ENCODE results near the gene DAAM2.

The DAAM2 gene

DNA sequence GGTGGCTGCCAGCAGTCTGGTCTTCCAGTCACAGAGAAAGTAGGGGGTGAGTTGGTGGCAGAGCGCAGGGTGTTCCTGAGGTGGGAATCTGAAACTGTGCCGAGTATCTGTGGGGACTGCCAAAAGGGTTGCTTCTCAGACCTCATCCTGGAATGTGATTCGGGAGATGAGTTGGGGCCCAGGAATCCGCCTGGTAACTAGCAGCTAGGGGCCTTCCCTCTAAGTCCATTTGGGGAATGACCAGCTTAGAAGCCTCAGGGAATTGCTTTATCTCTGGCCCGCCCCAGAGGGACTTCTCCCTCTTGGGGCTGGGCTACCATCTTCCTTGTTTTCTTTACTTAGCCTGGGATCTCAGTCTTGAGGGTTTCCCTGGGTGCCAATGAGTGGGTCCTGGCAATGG lies 92.5 kb downstream of the DAAM2 start:
- Histone ChIP-seq H3K4me1 (ENCODE audit: control insufficient read depth, insufficient read depth, low read length) (peaks cover 5% of the 10 kb centered on the region), H3K9me3 (ENCODE audit: control insufficient read depth, low read length) (no peaks in the 10 kb centered on the region), H3K4me3 (ENCODE audit: low read length) (no peak overlapping the region), H3K27me3 (ENCODE audit: control insufficient read depth, insufficient read depth, low read length) (peaks cover 8% of the 10 kb centered on the region), H3K9ac (ENCODE audit: low read length) (no peak overlapping the region), H3K36me3 (ENCODE audit: control insufficient read depth, insufficient read depth, low read length) (no peaks in the 10 kb centered on the region)

DNA sequence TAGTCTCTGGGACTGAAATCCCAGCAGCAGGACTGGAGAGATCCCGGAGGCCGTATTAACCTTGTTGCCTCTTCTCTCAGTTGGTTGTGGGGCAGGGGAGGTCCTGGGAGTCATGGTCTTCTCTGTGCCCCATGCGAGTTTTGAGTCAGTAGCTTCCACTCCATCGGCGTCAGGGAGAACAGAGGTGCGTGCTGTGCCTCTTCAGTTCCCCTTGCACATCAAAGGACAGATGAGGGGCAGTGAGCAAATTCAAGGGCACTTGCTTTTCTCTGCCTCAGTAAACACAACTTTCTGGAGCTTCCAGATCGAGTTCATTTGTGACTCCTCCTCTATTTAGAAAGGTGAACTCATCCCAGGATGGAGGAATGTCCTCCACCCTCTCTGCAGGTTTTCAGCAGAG lies 93.5 kb downstream of the DAAM2 start:
- no peaks in the 10 kb centered on the region for H3K36me3 ChIP-seq (ENCODE audit: control insufficient read depth, insufficient read depth, low read length)
- peaks cover 8% of the 10 kb centered on the region for H3K27me3 ChIP-seq (ENCODE audit: control insufficient read depth, insufficient read depth, low read length)

DNA sequence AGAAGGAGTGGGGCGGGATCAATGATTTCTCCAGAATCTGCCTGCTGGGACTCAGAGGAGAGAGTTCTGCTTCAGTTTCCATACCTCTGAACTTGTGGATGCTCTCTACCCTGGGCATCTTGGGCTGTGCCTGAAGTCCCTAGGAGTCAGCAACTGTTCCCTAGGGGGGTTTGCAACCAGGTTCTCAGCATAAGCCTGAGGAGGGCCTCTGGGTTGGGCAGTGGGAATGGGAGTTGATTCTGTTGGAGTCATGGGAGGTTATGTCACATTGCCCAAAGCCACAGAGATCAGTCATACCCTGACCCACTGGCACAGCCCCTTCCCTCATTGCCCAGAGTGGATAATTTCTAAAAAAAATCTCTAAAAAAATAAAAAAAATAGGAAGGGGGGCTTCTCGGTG lies 94.7 kb downstream of the DAAM2 start:
- Histone ChIP-seq H3K4me3 (ENCODE audit: low read length) (no peak overlapping the region), H3K9ac (ENCODE audit: low read length) (no peak overlapping the region), H3K27me3 (ENCODE audit: control insufficient read depth, insufficient read depth, low read length) (peaks cover 8% of the 10 kb centered on the region), H3K4me1 (ENCODE audit: control insufficient read depth, insufficient read depth, low read length) (peaks cover 5% of the 10 kb centered on the region), H3K9me3 (ENCODE audit: control insufficient read depth, low read length) (no peaks in the 10 kb centered on the region), H3K36me3 (ENCODE audit: control insufficient read depth, insufficient read depth, low read length) (no peaks in the 10 kb centered on the region)

More for the DNA sequence above, 93.5 kb downstream of the DAAM2 start:
- no peaks in the 10 kb centered on the region for H3K9me3 ChIP-seq (ENCODE audit: control insufficient read depth, low read length)
- no peak overlapping the region for H3K4me3 ChIP-seq (ENCODE audit: low read length)
- no peak overlapping the region for H3K9ac ChIP-seq (ENCODE audit: low read length)
- H3K4me1 ChIP-seq (ENCODE audit: control insufficient read depth, insufficient read depth, low read length), result peaks cover 5% of the 10 kb centered on the region

DNA sequence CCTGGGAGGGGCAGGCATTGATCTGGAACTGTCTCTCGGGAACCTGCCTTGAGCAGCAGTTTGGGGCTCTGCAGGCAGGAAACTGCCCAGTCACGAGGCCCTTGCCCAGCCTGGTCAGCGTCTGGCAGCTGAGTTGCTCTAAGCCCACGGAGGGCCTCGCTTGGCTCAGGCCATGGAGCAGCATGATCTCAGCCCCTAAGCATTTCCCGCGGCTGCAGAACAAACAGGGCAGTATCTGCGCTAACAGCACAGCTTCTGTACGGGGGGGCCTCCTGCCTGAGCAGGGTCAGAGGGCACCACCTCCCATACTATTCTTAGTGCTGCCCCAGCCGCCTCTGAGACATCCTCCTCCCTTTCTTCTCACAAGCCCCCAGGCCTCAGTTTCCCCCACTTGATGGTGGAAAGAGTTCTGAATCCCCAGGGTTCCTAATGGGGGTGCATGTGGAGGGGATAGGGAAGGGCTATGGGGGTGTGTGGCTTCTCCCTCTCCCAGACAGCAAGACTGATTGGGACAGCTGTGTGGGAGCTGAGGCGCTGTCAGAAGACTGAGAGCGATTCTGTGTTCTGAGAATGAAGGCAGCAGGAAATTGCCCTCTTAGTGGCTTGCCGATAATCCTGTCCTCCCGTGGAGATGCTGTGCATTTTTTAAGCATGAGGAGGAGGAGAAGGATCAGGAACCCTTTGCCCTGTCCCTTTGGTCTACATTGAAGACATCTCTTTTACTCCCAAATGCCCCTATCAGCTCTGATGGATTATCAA lies 95.7 kb downstream of the DAAM2 start:
- Histone ChIP-seq H3K36me3 (ENCODE audit: control insufficient read depth, insufficient read depth, low read length) (no peaks in the 10 kb centered on the region), H3K9ac (ENCODE audit: low read length) (no peak overlapping the region), H3K4me1 (ENCODE audit: control insufficient read depth, insufficient read depth, low read length) (no peaks in the 10 kb centered on the region), H3K27me3 (ENCODE audit: control insufficient read depth, insufficient read depth, low read length) (peaks cover 8% of the 10 kb centered on the region), H3K4me3 (ENCODE audit: low read length) (no peak overlapping the region), H3K9me3 (ENCODE audit: control insufficient read depth, low read length) (no peaks in the 10 kb centered on the region)

DNA sequence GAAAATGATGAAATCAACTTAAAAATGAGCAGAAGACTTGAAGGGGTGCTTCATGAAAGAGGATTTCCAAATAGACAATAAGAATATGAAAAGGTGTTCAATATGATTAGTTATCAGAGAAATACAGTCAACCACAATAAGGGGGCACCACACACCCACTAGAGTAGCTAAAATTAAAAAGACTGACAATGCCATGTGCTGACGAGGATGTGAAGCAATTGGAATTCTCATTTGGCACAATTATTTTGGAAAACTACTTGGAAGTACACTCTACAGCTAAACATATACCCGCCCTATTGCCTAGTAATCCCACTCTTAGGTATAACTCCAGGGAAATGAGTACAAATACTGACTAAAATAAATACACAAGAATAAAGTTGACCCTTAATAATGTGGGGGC lies 97.1 kb downstream of the DAAM2 start:
- no peak overlapping the region for H3K9ac ChIP-seq (ENCODE audit: low read length)
- H3K27me3 ChIP-seq (ENCODE audit: control insufficient read depth, insufficient read depth, low read length), result peaks cover 8% of the 10 kb centered on the region
- no peaks in the 10 kb centered on the region for H3K9me3 ChIP-seq (ENCODE audit: control insufficient read depth, low read length)
- H3K4me3 ChIP-seq (ENCODE audit: low read length), result no peak overlapping the region
- no peaks in the 10 kb centered on the region for H3K36me3 ChIP-seq (ENCODE audit: control insufficient read depth, insufficient read depth, low read length)
- no peaks in the 10 kb centered on the region for H3K4me1 ChIP-seq (ENCODE audit: control insufficient read depth, insufficient read depth, low read length)

DNA sequence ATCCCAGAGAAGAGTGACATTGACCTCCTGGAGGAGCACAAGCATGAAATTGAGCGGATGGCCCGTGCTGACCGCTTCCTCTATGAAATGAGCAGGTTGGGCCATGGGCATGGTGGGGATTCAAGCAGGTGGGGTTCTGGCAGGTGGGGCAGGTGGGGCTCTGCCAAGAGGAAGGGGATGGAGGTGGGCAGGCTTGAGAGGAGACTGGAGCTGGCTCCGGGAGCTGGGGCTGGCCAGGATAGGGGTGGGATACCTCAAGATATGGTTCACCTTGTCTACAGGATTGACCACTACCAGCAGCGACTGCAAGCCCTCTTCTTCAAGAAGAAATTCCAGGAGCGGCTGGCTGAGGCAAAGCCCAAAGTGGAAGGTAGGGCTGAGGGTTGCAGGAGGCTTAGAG lies 99.2 kb downstream of the DAAM2 start:
- Histone ChIP-seq H3K4me1 (ENCODE audit: control insufficient read depth, insufficient read depth, low read length) (no peaks in the 10 kb centered on the region), H3K27me3 (ENCODE audit: control insufficient read depth, insufficient read depth, low read length) (peaks cover 8% of the 10 kb centered on the region)

DNA sequence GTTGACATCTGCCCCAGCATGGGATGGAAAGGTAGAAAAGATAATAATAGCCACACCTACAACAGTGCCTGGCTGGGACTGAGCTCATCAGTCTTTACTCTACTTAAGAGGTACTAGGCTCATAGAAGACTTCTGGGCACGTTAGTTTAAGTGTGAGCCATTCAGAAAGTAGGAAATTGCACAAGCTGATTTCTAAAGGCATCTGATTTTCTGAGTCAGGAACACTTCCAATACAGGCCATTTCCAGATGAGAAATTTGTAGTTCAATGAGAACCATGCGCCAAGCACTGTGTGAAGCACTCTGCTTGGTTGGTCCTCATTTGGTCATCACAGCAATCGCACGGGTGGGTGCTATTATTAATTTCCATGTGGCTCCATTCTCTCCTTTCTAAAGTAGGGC lies 99.8 kb downstream of the DAAM2 start:
- H3K4me3 ChIP-seq (ENCODE audit: low read length), result no peak overlapping the region
- H3K9me3 ChIP-seq (ENCODE audit: control insufficient read depth, low read length), result no peaks in the 10 kb centered on the region
- H3K4me1 ChIP-seq (ENCODE audit: control insufficient read depth, insufficient read depth, low read length), result no peaks in the 10 kb centered on the region
- no peaks in the 10 kb centered on the region for H3K36me3 ChIP-seq (ENCODE audit: control insufficient read depth, insufficient read depth, low read length)
- no peak overlapping the region for H3K9ac ChIP-seq (ENCODE audit: low read length)
- peaks cover 5% of the 10 kb centered on the region for H3K27me3 ChIP-seq (ENCODE audit: control insufficient read depth, insufficient read depth, low read length)

More for the DNA sequence above, 99.2 kb downstream of the DAAM2 start:
- H3K36me3 ChIP-seq (ENCODE audit: control insufficient read depth, insufficient read depth, low read length), result no peaks in the 10 kb centered on the region
- H3K4me3 ChIP-seq (ENCODE audit: low read length), result no peak overlapping the region
- no peaks in the 10 kb centered on the region for H3K9me3 ChIP-seq (ENCODE audit: control insufficient read depth, low read length)
- H3K9ac ChIP-seq (ENCODE audit: low read length), result no peak overlapping the region

DNA sequence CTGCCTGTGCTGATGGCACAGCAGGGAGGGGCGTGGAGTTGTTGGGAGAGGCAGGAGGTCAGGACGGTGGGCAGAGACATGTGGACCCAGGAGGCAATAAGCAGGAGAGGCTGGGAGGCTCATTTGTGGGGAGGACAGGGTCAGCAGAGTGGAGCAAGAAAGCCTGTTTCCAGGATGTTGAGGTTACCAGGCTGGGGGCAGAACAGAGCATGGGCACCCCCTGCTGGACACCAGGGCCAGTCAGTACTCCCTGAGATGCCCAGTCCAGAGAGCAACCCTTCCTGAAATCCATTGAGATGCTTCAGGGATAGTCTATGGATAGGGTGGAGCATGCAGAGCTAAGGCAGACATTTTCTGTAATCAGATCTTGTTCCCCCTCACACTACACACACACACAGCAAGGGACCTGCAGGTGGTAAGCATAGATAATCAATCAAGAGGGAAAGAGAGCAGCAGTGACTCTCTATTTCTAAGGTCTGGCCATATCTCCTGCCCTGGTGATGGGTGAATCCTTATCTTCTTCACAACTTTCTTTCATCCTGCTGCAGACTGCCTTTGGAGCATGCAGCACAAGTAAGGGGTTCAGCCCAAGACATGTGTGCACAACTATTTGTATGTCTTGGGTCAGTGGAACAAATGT lies 100.4 kb downstream of the DAAM2 start:
- Histone ChIP-seq H3K4me3 (ENCODE audit: low read length) (no peak overlapping the region), H3K9ac (ENCODE audit: low read length) (no peak overlapping the region), H3K27me3 (ENCODE audit: control insufficient read depth, insufficient read depth, low read length) (peaks cover 5% of the 10 kb centered on the region), H3K9me3 (ENCODE audit: control insufficient read depth, low read length) (no peaks in the 10 kb centered on the region), H3K4me1 (ENCODE audit: control insufficient read depth, insufficient read depth, low read length) (no peaks in the 10 kb centered on the region), H3K36me3 (ENCODE audit: control insufficient read depth, insufficient read depth, low read length) (no peaks in the 10 kb centered on the region)

DNA sequence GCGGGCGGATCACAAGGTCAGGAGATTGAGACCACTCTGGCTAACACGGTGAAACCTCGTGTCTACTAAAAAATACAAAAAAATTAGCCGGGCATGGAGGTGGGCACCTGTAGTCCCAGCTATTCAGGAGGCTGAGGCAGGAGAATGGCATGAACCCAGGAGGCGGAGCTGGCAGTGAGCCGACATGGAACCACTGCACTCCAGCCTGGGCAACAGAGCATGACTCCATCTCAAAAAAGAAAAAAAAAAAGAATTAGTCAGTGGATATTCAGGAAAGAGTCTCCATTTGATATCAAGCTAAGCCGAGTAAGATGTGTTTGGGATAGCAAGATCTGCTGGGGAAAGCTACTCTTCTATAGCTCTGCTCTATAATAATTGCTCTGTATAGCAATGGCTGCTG lies 101.1 kb downstream of the DAAM2 start:
- H3K4me3 ChIP-seq (ENCODE audit: low read length), result no peak overlapping the region
- H3K9ac ChIP-seq (ENCODE audit: low read length), result no peak overlapping the region
- peaks cover 5% of the 10 kb centered on the region for H3K27me3 ChIP-seq (ENCODE audit: control insufficient read depth, insufficient read depth, low read length)
- no peaks in the 10 kb centered on the region for H3K4me1 ChIP-seq (ENCODE audit: control insufficient read depth, insufficient read depth, low read length)
- no peaks in the 10 kb centered on the region for H3K36me3 ChIP-seq (ENCODE audit: control insufficient read depth, insufficient read depth, low read length)
- H3K9me3 ChIP-seq (ENCODE audit: control insufficient read depth, low read length), result no peaks in the 10 kb centered on the region

DNA sequence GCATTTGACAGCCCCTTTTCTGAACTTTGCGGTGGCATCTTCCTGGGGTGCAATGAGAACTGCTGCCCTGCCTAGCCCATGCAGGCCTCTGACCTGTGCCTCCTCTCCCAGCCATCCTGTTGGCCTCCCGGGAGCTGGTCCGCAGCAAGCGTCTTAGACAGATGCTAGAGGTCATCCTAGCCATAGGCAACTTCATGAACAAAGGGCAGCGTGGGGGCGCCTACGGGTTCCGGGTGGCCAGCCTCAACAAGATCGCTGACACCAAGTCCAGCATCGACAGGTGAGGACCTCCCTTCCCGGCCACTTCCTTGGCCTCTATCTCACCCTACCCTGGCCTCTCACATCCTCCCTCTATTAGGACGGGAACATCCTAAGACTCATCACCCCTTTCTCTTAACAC lies 104.5 kb downstream of the DAAM2 start:
- Histone ChIP-seq H3K27me3 (ENCODE audit: control insufficient read depth, insufficient read depth, low read length) (no peaks in the 10 kb centered on the region), H3K36me3 (ENCODE audit: control insufficient read depth, insufficient read depth, low read length) (no peaks in the 10 kb centered on the region), H3K9me3 (ENCODE audit: control insufficient read depth, low read length) (no peaks in the 10 kb centered on the region), H3K9ac (ENCODE audit: low read length) (no peak overlapping the region), H3K4me1 (ENCODE audit: control insufficient read depth, insufficient read depth, low read length) (no peaks in the 10 kb centered on the region), H3K4me3 (ENCODE audit: low read length) (no peak overlapping the region)

DNA sequence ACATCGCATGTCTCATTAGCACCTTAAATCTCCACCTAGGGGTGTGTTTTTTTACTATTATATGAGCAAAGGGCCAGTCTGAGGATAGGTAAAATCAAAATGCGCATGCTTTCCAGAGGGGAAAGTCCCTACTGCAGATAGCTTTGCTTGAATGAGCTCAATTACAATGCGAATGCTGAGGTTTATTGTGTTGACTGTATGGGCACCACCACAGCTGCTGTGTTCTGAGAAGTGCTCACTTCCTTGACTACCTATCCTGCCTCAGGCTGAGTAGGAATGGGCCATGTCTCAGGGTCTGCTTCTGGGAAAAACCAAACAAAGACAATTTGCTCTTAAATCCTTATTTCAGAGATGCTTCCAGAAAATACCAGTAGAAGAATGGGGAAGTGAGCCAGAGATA lies 105.5 kb downstream of the DAAM2 start:
- Histone ChIP-seq H3K9me3 (ENCODE audit: control insufficient read depth, low read length) (no peaks in the 10 kb centered on the region), H3K9ac (ENCODE audit: low read length) (no peak overlapping the region), H3K36me3 (ENCODE audit: control insufficient read depth, insufficient read depth, low read length) (no peaks in the 10 kb centered on the region), H3K27me3 (ENCODE audit: control insufficient read depth, insufficient read depth, low read length) (no peaks in the 10 kb centered on the region), H3K4me3 (ENCODE audit: low read length) (no peak overlapping the region), H3K4me1 (ENCODE audit: control insufficient read depth, insufficient read depth, low read length) (no peaks in the 10 kb centered on the region)

DNA sequence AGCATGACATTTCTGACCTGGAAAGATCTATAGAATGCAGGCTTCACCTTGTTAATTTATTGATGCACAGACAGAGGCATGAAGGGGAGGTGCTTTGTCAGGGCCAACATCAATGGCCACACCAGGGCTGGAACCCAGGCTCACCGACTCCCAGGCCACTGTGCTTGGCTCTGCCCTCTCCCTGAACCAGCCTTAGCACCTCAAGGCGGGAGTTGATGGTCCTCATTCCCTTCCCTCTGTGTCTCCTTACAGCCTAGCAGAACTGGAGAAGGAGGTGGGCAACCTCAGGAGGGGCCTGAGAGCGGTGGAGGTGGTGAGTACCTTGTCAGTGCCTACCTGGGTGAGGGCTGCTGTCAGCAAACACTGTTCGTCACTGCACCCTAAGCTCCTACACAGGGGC lies 106.4 kb downstream of the DAAM2 start:
- Histone ChIP-seq H3K4me3 (ENCODE audit: low read length) (no peak overlapping the region), H3K9ac (ENCODE audit: low read length) (no peak overlapping the region), H3K4me1 (ENCODE audit: control insufficient read depth, insufficient read depth, low read length) (no peaks in the 10 kb centered on the region), H3K9me3 (ENCODE audit: control insufficient read depth, low read length) (no peaks in the 10 kb centered on the region), H3K36me3 (ENCODE audit: control insufficient read depth, insufficient read depth, low read length) (no peaks in the 10 kb centered on the region), H3K27me3 (ENCODE audit: control insufficient read depth, insufficient read depth, low read length) (no peaks in the 10 kb centered on the region)
